HUES6 (cell line): ENCODE results near the gene FOXJ1.

ENCODE experiments used
- H3K27ac ChIP-seq: 2 replicates; pipeline ENCODE4 v1.7.0; 2013; ENCODE audit warnings: low read depth, mild to moderate bottlenecking, low read length, inconsistent platforms
- H3K27me3 ChIP-seq: 2 replicates; pipeline ENCODE4 v1.6.1; 2013; ENCODE audit warnings: low read length; ENCODE audit not compliant: control insufficient read depth, insufficient read depth
- H3K36me3 ChIP-seq: 2 replicates; pipeline ENCODE4 v1.6.1; 2013; ENCODE audit warnings: low read length; ENCODE audit not compliant: control insufficient read depth, insufficient read depth
- H3K4me1 ChIP-seq: 2 replicates; pipeline ENCODE4 v1.6.1; 2013; ENCODE audit warnings: low read length; ENCODE audit not compliant: control insufficient read depth, insufficient read depth
- H3K4me3 ChIP-seq: 2 replicates; pipeline ENCODE4 v1.5.1; 2013; ENCODE audit warnings: low read depth, low read length
- H3K9ac ChIP-seq: one replicate; pipeline ENCODE4 v1.6.1; 2013; ENCODE audit warnings: mild to moderate bottlenecking, low read length
- H3K9me3 ChIP-seq: 2 replicates; pipeline ENCODE4 v1.6.1; 2013; ENCODE audit warnings: low read depth, low read length; ENCODE audit not compliant: control insufficient read depth, insufficient read depth

Gene FOXJ1

GRCh38 chr17:76087531-76087930 is 53.5 kb downstream of the FOXJ1 start:
- no peaks in the 10 kb centered on the region for H3K9me3 ChIP-seq

DNA sequence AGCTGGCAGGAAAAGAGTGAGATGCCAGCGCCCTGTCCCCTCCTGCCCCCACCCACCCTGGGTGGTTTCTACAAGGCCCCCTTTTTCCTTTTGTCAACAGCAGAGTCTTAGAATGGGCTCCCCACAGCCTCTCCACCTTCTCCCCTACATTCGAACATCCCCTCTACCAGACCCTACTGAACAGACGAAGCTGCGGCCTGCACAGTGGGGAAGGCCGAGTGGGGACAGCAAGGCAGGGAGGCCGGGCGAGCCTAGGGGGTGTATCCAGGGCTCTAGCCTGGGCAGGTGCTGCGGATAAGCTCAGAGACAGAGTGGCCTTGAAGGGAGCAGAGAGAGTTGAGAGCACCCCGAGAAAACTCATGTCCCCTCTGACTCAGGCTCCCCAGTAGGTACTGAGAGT is 54.7 kb downstream of the FOXJ1 start:
- Histone ChIP-seq H3K9me3 (no peaks in the 10 kb centered on the region), H3K9ac (no peak overlapping the region), H3K36me3 (peaks cover 94% of the 10 kb centered on the region), H3K27ac (no peak overlapping the region), H3K4me1 (no peaks in the 10 kb centered on the region), H3K4me3 (no peak overlapping the region), H3K27me3 (no peaks in the 10 kb centered on the region)

More at GRCh38 chr17:76087531-76087930, 53.5 kb downstream of the FOXJ1 start:
- Histone ChIP-seq H3K27me3 (no peaks in the 10 kb centered on the region), H3K4me1 (no peaks in the 10 kb centered on the region), H3K36me3 (peaks cover 95% of the 10 kb centered on the region), H3K27ac (no peak overlapping the region), H3K4me3 (no peak overlapping the region), H3K9ac (no peak overlapping the region)
